Measurements from ENCODE around the gene HLA-DOB.
A peak's percentile ranks its signal among the peaks of the same experiment; 100 is the strongest.

Gene HLA-DOB

DNA sequence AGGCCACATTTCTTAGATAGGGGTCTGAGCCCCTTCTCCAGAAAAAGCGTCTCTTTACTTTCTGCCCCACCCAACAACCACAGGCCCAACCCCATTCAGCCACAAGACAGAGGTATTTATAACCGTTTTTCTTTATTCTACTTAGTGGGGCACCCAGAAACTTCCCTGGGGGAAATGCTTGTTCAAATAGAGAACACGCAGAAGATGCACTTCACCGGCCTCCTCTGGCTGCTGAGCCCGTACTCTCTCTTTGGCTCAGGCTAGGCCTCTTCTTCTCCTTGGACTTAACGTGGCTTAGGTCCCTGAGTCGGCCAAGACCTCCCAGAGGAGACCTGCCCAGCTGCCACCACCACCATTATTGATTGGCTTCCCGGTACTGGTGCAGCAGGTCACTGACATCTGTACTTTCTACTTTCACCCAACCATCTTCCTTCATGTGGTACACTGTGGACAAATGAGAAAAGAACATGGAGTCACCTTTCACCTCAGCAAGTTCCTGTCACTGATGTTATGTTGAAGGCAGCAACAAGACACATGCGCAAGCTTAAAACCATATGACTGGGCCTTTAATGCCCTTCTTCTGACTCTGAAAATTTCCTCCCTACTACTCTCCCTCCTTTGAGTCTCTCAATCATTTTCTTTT lies 23.9 kb upstream of the HLA-DOB start:
- H3K36me3 ChIP-seq (ENCODE audit: control insufficient read depth, insufficient read depth, low read length) = peaks cover 3% of the 10 kb centered on the region
- H3K9me3 ChIP-seq (ENCODE audit: control insufficient read depth, low read length) = no peaks in the 10 kb centered on the region
- no peaks in the 10 kb centered on the region for H3K27me3 ChIP-seq (ENCODE audit: control insufficient read depth, insufficient read depth, low read length)
- H3K4me3 ChIP-seq (ENCODE audit: low read length) = no peak overlapping the region
- peaks cover 25% of the 10 kb centered on the region for H3K4me1 ChIP-seq (ENCODE audit: control insufficient read depth, insufficient read depth, low read length)
- H3K9ac ChIP-seq (ENCODE audit: low read length) = no peak overlapping the region

DNA sequence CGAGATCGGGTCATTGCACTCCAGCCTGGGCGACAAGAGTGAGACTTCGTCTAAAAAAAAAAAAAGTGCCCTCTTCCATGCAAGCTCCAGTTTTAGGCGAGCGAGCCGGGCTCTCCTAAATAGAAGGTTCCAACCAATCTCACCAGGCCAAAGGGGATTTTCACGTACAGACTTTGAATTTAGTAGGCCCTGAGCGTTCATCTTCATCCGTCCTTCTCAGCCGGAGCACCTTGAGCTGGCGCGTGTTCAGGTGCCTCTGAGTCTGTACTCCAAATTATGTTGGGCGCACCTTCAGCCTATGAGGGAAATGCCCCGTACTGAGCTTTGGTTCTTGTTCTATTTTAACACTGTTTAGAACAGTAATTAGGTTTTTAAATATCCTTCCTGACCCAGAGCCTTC lies 22.6 kb upstream of the HLA-DOB start:
- no peaks in the 10 kb centered on the region for H3K27me3 ChIP-seq (ENCODE audit: control insufficient read depth, insufficient read depth, low read length)
- peaks cover 3% of the 10 kb centered on the region for H3K36me3 ChIP-seq (ENCODE audit: control insufficient read depth, insufficient read depth, low read length)
- H3K4me3 ChIP-seq (ENCODE audit: low read length) = no peak overlapping the region
- peaks cover 15% of the 10 kb centered on the region for H3K4me1 ChIP-seq (ENCODE audit: control insufficient read depth, insufficient read depth, low read length)
- H3K9me3 ChIP-seq (ENCODE audit: control insufficient read depth, low read length) = no peaks in the 10 kb centered on the region
- H3K9ac ChIP-seq (ENCODE audit: low read length) = no peak overlapping the region

DNA sequence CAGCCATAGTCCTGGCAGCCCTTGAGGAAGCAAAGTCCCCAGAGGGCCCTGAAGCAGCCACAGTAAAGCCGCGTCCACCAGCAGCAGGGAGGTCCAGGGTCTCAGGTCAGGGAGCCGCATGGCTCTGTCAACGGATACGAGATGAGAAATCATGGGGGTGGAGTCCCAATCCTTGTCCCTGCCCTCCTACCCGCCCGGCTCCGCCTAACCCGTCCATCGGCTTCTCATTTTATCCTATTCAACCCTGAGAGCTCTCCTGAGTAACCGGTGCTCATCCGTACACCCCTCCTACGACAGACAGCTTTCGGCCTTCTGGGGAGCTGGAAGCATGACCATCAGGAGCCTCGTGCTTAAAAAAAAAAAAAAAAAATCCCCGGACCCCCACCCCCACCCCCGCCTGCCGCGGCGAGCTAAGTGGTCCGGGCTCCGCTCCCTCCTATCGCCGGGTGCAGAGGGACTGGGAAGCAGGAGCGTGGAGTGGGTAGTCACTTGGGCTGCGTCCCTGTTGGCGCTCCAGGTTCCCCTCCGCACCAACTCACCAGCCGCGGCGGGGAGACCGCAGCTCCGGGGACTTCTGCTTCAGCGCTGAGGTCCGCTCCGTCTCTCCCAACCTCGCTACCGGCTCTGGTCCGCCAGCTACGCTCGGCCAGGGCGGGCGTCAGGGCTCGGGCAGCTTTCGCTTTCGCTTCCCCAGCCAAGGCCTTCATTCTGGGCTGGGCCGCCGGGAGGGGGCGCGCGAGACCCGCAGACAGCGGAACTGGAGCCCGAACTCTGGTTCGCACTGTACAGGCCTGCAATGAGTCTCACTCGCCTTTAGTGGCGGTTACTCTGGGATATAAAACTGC lies 21.5 kb upstream of the HLA-DOB start, which contains the start of gene TAP2:
Gene TAP2 (minus strand): TSS at position 626 of the 845 bp plus-strand sequence. CDS start 506 bp downstream, at position 120.
- Histone ChIP-seq H3K9ac (ENCODE audit: low read length) (peak within 1 kb of the TSS; percentile 69), H3K4me1 (ENCODE audit: control insufficient read depth, insufficient read depth, low read length) (peaks cover 15% of the 10 kb centered on the region), H3K36me3 (ENCODE audit: control insufficient read depth, insufficient read depth, low read length) (peaks cover 3% of the 10 kb centered on the region), H3K4me3 (ENCODE audit: low read length) (peak within 1 kb of the TSS; percentile 34), H3K27me3 (ENCODE audit: control insufficient read depth, insufficient read depth, low read length) (no peaks in the 10 kb centered on the region), H3K9me3 (ENCODE audit: control insufficient read depth, low read length) (no peaks in the 10 kb centered on the region)

DNA sequence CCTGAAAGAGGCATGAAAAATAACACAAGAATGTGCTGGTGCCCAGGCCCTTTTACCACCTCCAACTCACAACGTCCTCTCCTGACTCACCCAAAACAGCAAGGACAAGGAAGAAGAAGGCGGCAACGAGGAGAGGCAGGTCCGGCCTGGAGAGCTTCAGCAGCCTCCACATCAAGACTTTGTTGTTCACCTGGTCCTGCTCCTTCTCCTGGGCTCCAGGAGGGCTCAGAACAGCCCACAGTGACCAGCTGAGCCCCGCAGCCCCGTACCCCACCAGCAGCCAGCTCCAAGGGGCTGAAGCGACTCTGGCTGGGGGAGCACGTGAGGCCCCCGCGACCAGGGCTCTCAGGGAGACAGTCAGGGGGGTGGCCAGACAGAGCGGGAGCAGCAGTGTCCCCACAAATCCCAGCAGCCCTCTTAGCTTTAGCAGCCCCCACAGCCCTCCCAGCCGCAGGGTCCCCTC lies 20.9 kb upstream of the HLA-DOB start:
- H3K4me1 ChIP-seq (ENCODE audit: control insufficient read depth, insufficient read depth, low read length) = peaks cover 9% of the 10 kb centered on the region
- H3K9ac ChIP-seq (ENCODE audit: low read length) = peak overlapping the region; percentile 69
- no peaks in the 10 kb centered on the region for H3K27me3 ChIP-seq (ENCODE audit: control insufficient read depth, insufficient read depth, low read length)
- H3K4me3 ChIP-seq (ENCODE audit: low read length) = peak overlapping the region; percentile 34
- H3K9me3 ChIP-seq (ENCODE audit: control insufficient read depth, low read length) = no peaks in the 10 kb centered on the region
- H3K36me3 ChIP-seq (ENCODE audit: control insufficient read depth, insufficient read depth, low read length) = peaks cover 3% of the 10 kb centered on the region

DNA sequence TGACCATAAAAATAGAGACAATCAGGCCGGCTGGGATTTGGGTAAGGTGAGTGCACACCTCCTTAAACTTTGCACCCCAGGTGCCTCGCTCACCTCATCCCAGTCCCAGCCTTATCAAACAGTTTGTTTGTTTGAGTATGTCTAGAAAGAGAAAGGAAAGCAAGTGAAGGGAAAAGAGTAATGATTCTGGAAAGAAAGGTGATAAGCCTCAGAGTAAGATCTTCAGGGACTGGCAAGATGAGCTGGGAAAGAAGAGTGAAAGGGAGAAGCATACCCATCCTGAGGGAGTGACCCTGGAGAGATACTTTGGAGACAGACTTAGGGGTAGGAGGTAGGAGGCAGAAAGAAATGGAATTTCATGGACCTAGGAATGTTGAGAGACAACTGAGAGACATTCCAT lies 20.1 kb upstream of the HLA-DOB start:
- Histone ChIP-seq H3K4me3 (ENCODE audit: low read length) (no peak overlapping the region), H3K27me3 (ENCODE audit: control insufficient read depth, insufficient read depth, low read length) (no peaks in the 10 kb centered on the region), H3K4me1 (ENCODE audit: control insufficient read depth, insufficient read depth, low read length) (peaks cover 7% of the 10 kb centered on the region), H3K36me3 (ENCODE audit: control insufficient read depth, insufficient read depth, low read length) (peaks cover 3% of the 10 kb centered on the region), H3K9ac (ENCODE audit: low read length) (no peak overlapping the region), H3K9me3 (ENCODE audit: control insufficient read depth, low read length) (no peaks in the 10 kb centered on the region)

DNA sequence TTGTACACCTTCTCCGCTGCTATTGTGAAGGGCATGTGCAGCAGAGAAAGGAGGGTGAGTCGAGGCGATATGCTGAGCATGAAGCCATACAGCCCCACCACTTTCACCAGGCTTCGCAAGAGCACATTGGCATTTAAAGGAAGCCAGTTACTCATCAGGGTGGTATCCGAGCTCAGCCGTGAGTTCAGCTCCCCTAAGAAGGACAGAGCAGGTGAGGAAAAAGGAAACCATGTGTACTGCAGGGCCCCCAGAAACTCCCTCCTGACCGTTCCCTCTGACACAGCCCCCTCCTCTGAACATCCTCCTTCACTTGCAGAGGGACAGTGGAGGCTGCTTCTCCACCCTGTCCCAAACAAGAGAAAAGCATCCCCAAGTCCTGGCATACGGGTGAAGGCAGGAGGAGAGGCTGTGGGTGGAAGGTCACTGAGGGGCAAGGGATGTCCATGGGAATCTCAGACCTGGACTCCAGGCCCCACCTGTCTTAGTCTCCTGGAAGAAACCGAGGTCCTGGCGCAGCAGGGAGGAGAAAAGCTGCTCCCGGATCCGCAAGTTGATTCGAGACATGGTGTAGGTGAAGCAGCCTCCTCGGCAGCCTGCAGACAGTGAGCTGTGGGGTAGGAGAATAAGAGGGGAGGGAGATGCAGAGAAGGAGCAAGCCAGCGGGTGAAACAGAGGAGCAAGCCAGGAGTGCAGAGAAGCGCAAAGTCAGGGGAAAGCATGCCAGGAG lies 18.5 kb upstream of the HLA-DOB start:
- Histone ChIP-seq H3K36me3 (ENCODE audit: control insufficient read depth, insufficient read depth, low read length) (no peaks in the 10 kb centered on the region), H3K4me3 (ENCODE audit: low read length) (no peak overlapping the region), H3K9ac (ENCODE audit: low read length) (no peak overlapping the region), H3K27me3 (ENCODE audit: control insufficient read depth, insufficient read depth, low read length) (no peaks in the 10 kb centered on the region), H3K9me3 (ENCODE audit: control insufficient read depth, low read length) (no peaks in the 10 kb centered on the region), H3K4me1 (ENCODE audit: control insufficient read depth, insufficient read depth, low read length) (peaks cover 7% of the 10 kb centered on the region)

DNA sequence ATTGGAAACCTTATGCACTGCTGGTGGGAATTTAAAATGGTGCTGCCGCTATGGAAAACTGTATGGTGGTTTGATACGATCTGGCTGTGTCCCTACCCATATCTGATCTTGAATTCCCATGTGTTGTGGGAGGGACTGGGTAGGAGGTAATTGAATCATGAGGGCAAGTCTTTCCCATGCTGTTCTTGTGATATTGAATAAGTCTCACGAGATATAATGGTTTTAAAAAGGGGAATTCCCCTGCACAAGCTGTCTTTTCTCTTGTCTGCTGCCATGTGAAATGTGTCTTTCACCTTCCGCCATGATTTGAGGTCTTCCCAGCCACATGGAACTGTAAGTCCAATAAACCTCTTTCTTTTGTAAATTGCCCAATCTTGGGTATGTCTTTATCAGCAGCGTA lies 16.9 kb upstream of the HLA-DOB start:
- Histone ChIP-seq H3K9me3 (ENCODE audit: control insufficient read depth, low read length) (no peaks in the 10 kb centered on the region), H3K27me3 (ENCODE audit: control insufficient read depth, insufficient read depth, low read length) (no peaks in the 10 kb centered on the region), H3K9ac (ENCODE audit: low read length) (no peak overlapping the region), H3K36me3 (ENCODE audit: control insufficient read depth, insufficient read depth, low read length) (no peaks in the 10 kb centered on the region), H3K4me1 (ENCODE audit: control insufficient read depth, insufficient read depth, low read length) (peaks cover 7% of the 10 kb centered on the region), H3K4me3 (ENCODE audit: low read length) (no peak overlapping the region)

DNA sequence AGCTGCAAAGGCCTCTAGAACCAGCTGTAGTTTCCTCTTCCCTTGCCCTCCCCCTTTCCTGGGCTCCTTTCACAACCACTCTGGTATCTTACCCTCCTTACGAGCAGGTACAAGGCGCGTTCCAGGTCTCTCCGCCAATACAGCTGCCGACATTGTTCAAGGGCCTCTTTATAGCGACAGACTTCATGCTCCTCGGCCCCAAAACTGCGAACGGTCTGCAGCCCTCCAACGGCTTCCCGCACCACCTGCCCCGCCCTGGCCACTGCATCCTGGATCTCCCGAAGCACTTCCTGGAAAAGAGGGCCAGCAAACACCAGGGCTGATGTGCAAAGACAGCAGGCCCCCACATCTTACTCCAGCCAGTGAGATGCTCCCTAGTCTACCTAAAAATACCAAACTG lies 15.7 kb upstream of the HLA-DOB start:
- Histone ChIP-seq H3K4me3 (ENCODE audit: low read length) (no peak overlapping the region), H3K27me3 (ENCODE audit: control insufficient read depth, insufficient read depth, low read length) (no peaks in the 10 kb centered on the region), H3K4me1 (ENCODE audit: control insufficient read depth, insufficient read depth, low read length) (peaks cover 2% of the 10 kb centered on the region), H3K9ac (ENCODE audit: low read length) (no peak overlapping the region), H3K9me3 (ENCODE audit: control insufficient read depth, low read length) (no peaks in the 10 kb centered on the region), H3K36me3 (ENCODE audit: control insufficient read depth, insufficient read depth, low read length) (no peaks in the 10 kb centered on the region)

DNA sequence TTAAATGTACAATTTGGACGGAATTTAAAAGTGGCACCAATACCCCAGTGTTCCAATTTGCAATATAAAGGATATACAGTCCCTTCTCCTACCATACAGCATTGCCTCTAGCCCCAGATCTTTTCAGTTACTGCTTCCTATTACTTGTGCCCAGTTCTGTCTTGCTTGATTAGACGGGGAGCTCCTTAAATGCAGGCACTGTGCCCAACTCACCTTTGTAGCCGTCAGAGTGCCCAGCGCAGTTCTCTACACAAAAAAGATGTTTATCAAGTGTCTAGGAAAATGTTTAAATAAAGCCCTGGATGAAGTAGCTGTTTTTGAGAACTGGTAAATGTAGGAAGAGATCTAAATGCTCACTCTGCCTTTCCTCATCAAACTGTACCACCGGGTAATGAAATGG lies 14.1 kb upstream of the HLA-DOB start:
- no peaks in the 10 kb centered on the region for H3K36me3 ChIP-seq (ENCODE audit: control insufficient read depth, insufficient read depth, low read length)
- no peaks in the 10 kb centered on the region for H3K9me3 ChIP-seq (ENCODE audit: control insufficient read depth, low read length)
- no peaks in the 10 kb centered on the region for H3K27me3 ChIP-seq (ENCODE audit: control insufficient read depth, insufficient read depth, low read length)
- no peak overlapping the region for H3K4me3 ChIP-seq (ENCODE audit: low read length)
- peaks cover 4% of the 10 kb centered on the region for H3K4me1 ChIP-seq (ENCODE audit: control insufficient read depth, insufficient read depth, low read length)
- H3K9ac ChIP-seq (ENCODE audit: low read length) = no peak overlapping the region

DNA sequence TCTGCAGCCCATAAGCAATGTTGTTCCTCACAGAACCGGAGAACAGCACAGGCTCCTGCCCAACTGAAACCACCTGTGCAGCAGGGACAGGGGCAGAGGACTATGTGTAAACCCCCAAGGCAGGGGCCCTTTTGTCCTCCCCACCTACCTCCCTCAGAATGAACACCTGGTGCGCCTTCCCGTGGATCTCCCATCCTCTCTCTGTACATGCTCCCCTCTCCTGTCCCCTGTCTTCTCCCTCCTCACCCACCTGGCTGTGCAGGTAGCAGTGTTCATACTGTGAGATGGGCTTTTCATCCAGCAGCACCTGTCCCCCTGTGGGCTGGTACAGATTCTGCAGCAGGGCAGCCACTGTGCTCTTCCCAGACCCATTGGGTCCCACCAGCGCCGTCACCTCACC lies 13.2 kb upstream of the HLA-DOB start:
- no peak overlapping the region for H3K4me3 ChIP-seq (ENCODE audit: low read length)
- H3K36me3 ChIP-seq (ENCODE audit: control insufficient read depth, insufficient read depth, low read length) = no peaks in the 10 kb centered on the region

DNA sequence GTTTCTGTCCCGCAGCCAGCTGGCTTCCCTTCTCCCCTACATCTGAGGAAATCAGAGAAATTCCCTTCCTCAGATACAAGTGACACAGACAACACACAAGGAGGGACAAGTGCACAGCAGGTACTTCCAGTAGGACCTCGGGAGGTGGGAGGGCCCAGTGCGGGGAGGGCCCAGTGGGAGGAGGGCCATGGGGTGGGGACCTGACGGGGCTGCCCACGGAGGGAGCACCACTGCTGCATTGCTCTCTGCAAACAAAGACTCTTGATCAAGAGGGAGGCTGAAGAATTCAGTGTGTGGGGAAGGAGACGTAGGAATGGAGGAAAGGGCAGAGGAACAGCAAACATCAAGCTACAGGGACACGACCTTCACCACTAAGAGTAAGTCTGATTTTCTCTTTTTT lies 12.7 kb upstream of the HLA-DOB start:
- H3K4me1 ChIP-seq (ENCODE audit: control insufficient read depth, insufficient read depth, low read length) = peaks cover 5% of the 10 kb centered on the region
- H3K36me3 ChIP-seq (ENCODE audit: control insufficient read depth, insufficient read depth, low read length) = no peaks in the 10 kb centered on the region
- H3K9me3 ChIP-seq (ENCODE audit: control insufficient read depth, low read length) = no peaks in the 10 kb centered on the region
- H3K27me3 ChIP-seq (ENCODE audit: control insufficient read depth, insufficient read depth, low read length) = no peaks in the 10 kb centered on the region
- no peak overlapping the region for H3K4me3 ChIP-seq (ENCODE audit: low read length)
- H3K9ac ChIP-seq (ENCODE audit: low read length) = no peak overlapping the region

More for the DNA sequence above, 13.2 kb upstream of the HLA-DOB start:
- no peaks in the 10 kb centered on the region for H3K27me3 ChIP-seq (ENCODE audit: control insufficient read depth, insufficient read depth, low read length)
- H3K4me1 ChIP-seq (ENCODE audit: control insufficient read depth, insufficient read depth, low read length) = peaks cover 5% of the 10 kb centered on the region
- no peak overlapping the region for H3K9ac ChIP-seq (ENCODE audit: low read length)
- no peaks in the 10 kb centered on the region for H3K9me3 ChIP-seq (ENCODE audit: control insufficient read depth, low read length)

DNA sequence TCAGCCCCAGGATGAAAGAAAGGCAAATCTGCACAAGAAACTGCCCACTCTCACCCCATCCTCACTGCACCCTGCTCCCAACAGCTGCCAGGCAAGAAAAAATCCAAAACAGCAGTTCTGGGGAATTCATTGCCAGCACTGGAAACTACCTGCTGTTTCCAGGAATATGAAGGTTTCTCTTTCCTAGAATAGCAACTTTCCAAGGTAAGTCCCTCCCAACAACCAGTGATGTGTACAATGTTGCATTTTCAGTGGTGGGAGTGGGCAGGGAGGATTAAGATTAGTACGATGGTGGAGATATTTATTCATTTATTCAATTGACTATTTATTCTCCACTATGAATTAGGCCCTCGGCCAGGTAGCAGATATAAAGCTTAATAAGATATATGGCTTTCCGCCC lies 10.2 kb upstream of the HLA-DOB start:
- no peaks in the 10 kb centered on the region for H3K27me3 ChIP-seq (ENCODE audit: control insufficient read depth, insufficient read depth, low read length)
- H3K9me3 ChIP-seq (ENCODE audit: control insufficient read depth, low read length) = no peaks in the 10 kb centered on the region
- H3K4me3 ChIP-seq (ENCODE audit: low read length) = no peak overlapping the region
- peaks cover 5% of the 10 kb centered on the region for H3K4me1 ChIP-seq (ENCODE audit: control insufficient read depth, insufficient read depth, low read length)
- H3K9ac ChIP-seq (ENCODE audit: low read length) = no peak overlapping the region
- no peaks in the 10 kb centered on the region for H3K36me3 ChIP-seq (ENCODE audit: control insufficient read depth, insufficient read depth, low read length)

All from mucosa of stomach (tissue), 1 donor.